ENCODE data around the gene IGSF10. TPM values are rescaled to one million over a fixed set of nuclear protein-coding genes. Genes with fewer than 3 reads are reported as not detected.

IGSF10 gene
- total and polyA plus RNA-seq, 7 donors, result 0.04 to 1.3 (median 0.23) TPM; not detected in 1

- peaks cover 3% of the 10 kb centered on the region for H3K4me1 ChIP-seq
- H3K27me3 ChIP-seq (ENCODE audit: insufficient read depth in 3 of 3, low read length in 2 of 3), result no peaks in the 10 kb centered on the region
- ATAC-seq, result no peak
- intact Hi-C loops (cut with DNase I), result no loop called here
- no peaks in the 10 kb centered on the region for H3K36me3 ChIP-seq (ENCODE audit: insufficient read depth in 1 of 2, low read depth in 1 of 2)
- no peaks in the 10 kb centered on the region for H3K9me3 ChIP-seq
- H3K27ac ChIP-seq, result no peak overlapping the region
- 79 to 90% (median 87%) methylated on average over 7 of the region's 7 CpGs for WGBS, 3 donors
- no peak for DNase-seq
- no peak overlapping the region for H3K4me3 ChIP-seq
- TF ChIP-seq CTCF (IDR thresholded peaks at IDR 0.05), result no peak
Observed at GRCh38 chr3:151476344-151477018, 15.6 kb upstream of the IGSF10 start.

GRCh38 chr3:151468284-151468917, 7.5 kb upstream of the IGSF10 start:
- peak; percentile 79 for TF ChIP-seq CTCF (IDR thresholded peaks at IDR 0.05)
- 50 to 54% (median 53%) methylated on average over 9 of the region's 9 CpGs for WGBS, 3 donors
- Histone ChIP-seq H3K9me3 (no peaks in the 10 kb centered on the region), H3K4me1 (no peaks in the 10 kb centered on the region), H3K36me3 (ENCODE audit: insufficient read depth in 1 of 2, low read depth in 1 of 2) (no peaks in the 10 kb centered on the region), H3K4me3 (no peak overlapping the region), H3K27me3 (ENCODE audit: insufficient read depth in 3 of 3, low read length in 2 of 3) (peaks cover 0 to 15% (median 0%) of the 10 kb centered on the region in 3 donors), H3K27ac (no peak overlapping the region)
- DNase-seq, result no peak
- intact Hi-C loops (cut with DNase I), result loop anchor here (2.0 to 10.0 kb wide), 3 partner anchors 192 to 366 kb away; no protein-coding TSS in a partner anchor
- peak in 3 of 4 donors; percentile 57 to 75 (median 73) for ATAC-seq

GRCh38 chr3:151467069-151467468, 6.2 kb upstream of the IGSF10 start:
- Histone ChIP-seq H3K4me1 (no peaks in the 10 kb centered on the region), H3K27ac (no peak overlapping the region), H3K9me3 (no peaks in the 10 kb centered on the region), H3K27me3 (ENCODE audit: insufficient read depth in 3 of 3, low read length in 2 of 3) (peaks cover 0 to 27% (median 0%) of the 10 kb centered on the region in 3 donors), H3K4me3 (no peak overlapping the region), H3K36me3 (ENCODE audit: insufficient read depth in 1 of 2, low read depth in 1 of 2) (no peaks in the 10 kb centered on the region)
- ATAC-seq, result no peak
- no peak for DNase-seq
- TF ChIP-seq CTCF (IDR thresholded peaks at IDR 0.05), result no peak
- 84 to 96% (median 93%) methylated on average over 1 of the region's 1 CpG for WGBS, 3 donors
- intact Hi-C loops (cut with DNase I), result loop anchor here (10.0 kb wide), 2 partner anchors 198 to 368 kb away; no protein-coding TSS in a partner anchor

GRCh38 chr3:151462991-151463390, 2.1 kb upstream of the IGSF10 start:
- DNase-seq (no peak), ATAC-seq (no peak)
- Histone ChIP-seq H3K27me3 (ENCODE audit: insufficient read depth in 3 of 3, low read length in 2 of 3) (peaks cover 0 to 41% (median 2%) of the 10 kb centered on the region in 3 donors), H3K9me3 (no peaks in the 10 kb centered on the region), H3K27ac (no peak overlapping the region), H3K4me3 (no peak overlapping the region), H3K36me3 (ENCODE audit: insufficient read depth in 1 of 2, low read depth in 1 of 2) (no peaks in the 10 kb centered on the region), H3K4me1 (no peaks in the 10 kb centered on the region)
- WGBS, 3 donors, result 78 to 86% (median 80%) methylated on average over 1 of the region's 1 CpG
- no peak for TF ChIP-seq CTCF (IDR thresholded peaks at IDR 0.05)
- intact Hi-C loops (cut with DNase I), result loop anchor here (10.0 kb wide), 2 partner anchors 202 to 372 kb away; no protein-coding TSS in a partner anchor
